GM23338 (cell line): ENCODE results near the gene BARD1. TPM values are rescaled to one million over a fixed set of nuclear protein-coding genes. Genes with fewer than 3 reads are reported as not detected.
"Not testable (repeated sequence)": the region's sequence is repeated elsewhere in the genome, so short reads cannot be mapped to it uniquely, and the experiment has no call there.

Experiments used
- ATAC-seq: fragments of 200-7000 bp; cut with Tn5 transposase; 3 replicates; pipeline ENCODE4 v1.9.1; 2020
- DNase-seq: peaks from one replicate; pipeline ENCODE4 v3.0.0-alpha.2; 2015; ENCODE audit warnings: low spot score
- H2AFZ ChIP-seq: fragments of 200-600 bp; sonication (generic); 2 replicates; pipeline ENCODE4 v1.8.0; 2016; ENCODE audit warnings: antibody characterized with exemption, mild to moderate bottlenecking, moderate library complexity
- H3F3A ChIP-seq: fragments of 200-600 bp; sonication (generic); replicated peaks from 2 replicates; pipeline ENCODE4 v1.8.0; 2017; ENCODE audit warnings: antibody characterized with exemption, mixed run types, low read depth
- H3K27ac ChIP-seq: fragments of 200-600 bp; sonication (generic); 2 replicates; pipeline ENCODE4 v1.6.1; 2016; ENCODE audit warnings: low read depth
- H3K27me3 ChIP-seq: fragments of 200-600 bp; sonication (generic); 2 replicates; pipeline ENCODE4 v1.8.0; 2016; ENCODE audit warnings: mild to moderate bottlenecking, mixed run types, moderate library complexity; ENCODE audit not compliant: insufficient read depth
- H3K36me3 ChIP-seq: fragments of 200-600 bp; sonication (generic); 2 replicates; pipeline ENCODE4 v1.8.0; 2016; ENCODE audit warnings: mild to moderate bottlenecking; ENCODE audit not compliant: insufficient read depth
- H3K4me1 ChIP-seq: fragments of 200-600 bp; sonication (generic); 2 replicates; pipeline ENCODE4 v1.8.0; 2016; ENCODE audit warnings: mild to moderate bottlenecking, moderate library complexity; ENCODE audit not compliant: insufficient read depth
- H3K4me2 ChIP-seq: fragments of 200-600 bp; sonication (generic); 2 replicates; pipeline ENCODE4 v1.7.1; 2017; ENCODE audit warnings: mixed run types
- H3K4me3 ChIP-seq: fragments of 200-600 bp; sonication (generic); 2 replicates; pipeline ENCODE4 v1.6.1; 2016; ENCODE audit warnings: mixed run types
- H3K79me2 ChIP-seq: fragments of 200-600 bp; sonication (generic); replicated peaks from 2 replicates; pipeline ENCODE4 v1.8.0; 2017; ENCODE audit warnings: mild to moderate bottlenecking; ENCODE audit not compliant: insufficient read depth
- H3K9me2 ChIP-seq: fragments of 200-600 bp; sonication (generic); 2 replicates; pipeline ENCODE4 v1.8.0; 2017; ENCODE audit not compliant: insufficient read depth
- H4K20me1 ChIP-seq: fragments of 200-600 bp; sonication (generic); replicated peaks from 2 replicates; pipeline ENCODE4 v1.8.0; 2017; ENCODE audit warnings: mild to moderate bottlenecking; ENCODE audit not compliant: insufficient read depth
- H3K27ac Mint-ChIP-seq: 2 replicates; pipeline ENCODE4 v1.8.0; 2020; ENCODE audit warnings: inconsistent platforms, mild to moderate bottlenecking, moderate library complexity, mixed read lengths
- H3K27me3 Mint-ChIP-seq: 3 replicates; pipeline ENCODE4 v1.8.0; 2022; ENCODE audit warnings: low read depth, mild to moderate bottlenecking, moderate library complexity, mixed read lengths, inconsistent platforms; ENCODE audit not compliant: insufficient read depth, poor library complexity
- H3K36me3 Mint-ChIP-seq: 3 replicates; pipeline ENCODE4 v1.8.0; 2021; ENCODE audit warnings: low read depth, mild to moderate bottlenecking, inconsistent platforms, moderate library complexity, mixed read lengths
- H3K4me1 Mint-ChIP-seq: 3 replicates; pipeline ENCODE4 v1.8.0; 2020; ENCODE audit warnings: mild to moderate bottlenecking, inconsistent platforms, mixed read lengths
- H3K4me3 Mint-ChIP-seq: 3 replicates; pipeline ENCODE4 v1.8.0; 2021; ENCODE audit warnings: moderate library complexity, mild to moderate bottlenecking, inconsistent platforms, mixed read lengths
- H3K9me3 Mint-ChIP-seq: 3 replicates; pipeline ENCODE4 v1.8.0; 2020; ENCODE audit warnings: moderate library complexity, mild to moderate bottlenecking, inconsistent platforms, mixed read lengths
- CREB1 ChIP-seq: fragments of 250-450 bp; sonication (Bioruptor Pico); IDR thresholded peaks from 2 replicates; pipeline ENCODE4 v1.5.0; 2020; ENCODE audit warnings: low read depth, mild to moderate bottlenecking, moderate library complexity
- CTCF ChIP-seq, 2 experiments: fragments of 200-600 bp in 1 of 2; sonication (generic) in 1 of 2; conservative IDR thresholded peaks; 2 replicates each; pipeline versions ENCODE4 v1.5.1 to v1.6.1; 2016 to 2017; ENCODE audit warnings: antibody characterized with exemption in 2 of 2, low read depth in 2 of 2, mild to moderate bottlenecking in 2 of 2, moderate library complexity in 1 of 2
- ETS1 ChIP-seq: IDR thresholded peaks from 2 replicates; pipeline ENCODE4 v1.6.1; 2016; ENCODE audit warnings: antibody characterized with exemption
- EZH2 ChIP-seq: fragments of 200-600 bp; sonication (generic); IDR thresholded peaks from one replicate; pipeline ENCODE4 v1.8.0; 2017; ENCODE audit warnings: antibody characterized with exemption, mild to moderate bottlenecking, low read depth; ENCODE audit not compliant: unreplicated experiment
- EZH2phosphoT487 ChIP-seq: fragments of 200-600 bp; sonication (generic); IDR thresholded peaks from one replicate; pipeline ENCODE4 v1.8.1; 2018; ENCODE audit warnings: antibody characterized with exemption; ENCODE audit not compliant: unreplicated experiment
- JUNB ChIP-seq: IDR thresholded peaks from one replicate; pipeline ENCODE4 v1.6.1; 2016; ENCODE audit warnings: antibody characterized with exemption; ENCODE audit not compliant: unreplicated experiment
- NANOG ChIP-seq: IDR thresholded peaks from 2 replicates; pipeline ENCODE4 v1.6.1; 2016; ENCODE audit warnings: antibody characterized with exemption, borderline replicate concordance
- STAT1 ChIP-seq: IDR thresholded peaks from one replicate; pipeline ENCODE4 v1.6.1; 2016; ENCODE audit warnings: antibody characterized with exemption; ENCODE audit not compliant: unreplicated experiment
- ZNF331 ChIP-seq: fragments of 250-450 bp; sonication (Bioruptor Pico); IDR thresholded peaks from 2 replicates; pipeline ENCODE4 v1.5.0; 2020; ENCODE audit warnings: low read depth, mild to moderate bottlenecking, moderate library complexity
- ZNF462 ChIP-seq: fragments of 250-450 bp; sonication (Bioruptor Pico); IDR thresholded peaks from 2 replicates; pipeline ENCODE4 v1.5.0; 2020; ENCODE audit warnings: mild to moderate bottlenecking, moderate library complexity
- polyA plus RNA-seq: library from polyadenylated mRNA; unstranded; fragments of >200 nt; fragmentation: Nextera tagmentation; extraction: Ambion mirVana; gene quantifications from 2 replicates; pipeline ENCODE4 v1.2.1, GENCODE V29; 2016
- total RNA-seq: library from RNA; depleted of rRNA; stranded (reverse); fragments of >200 nt; shearing (Covaris generic); gene quantifications from 2 replicates; pipeline ENCODE4 v1.2.3, GENCODE V29; 2014

Gene BARD1
- total and polyA plus RNA-seq, 2 experiments from 2014 or later, result 33.9 to 61.0 TPM

- H3K27ac Mint-ChIP-seq, H3K4me1 Mint-ChIP-seq, H3K4me1 ChIP-seq, H3F3A ChIP-seq, H3K27me3 ChIP-seq, H2AFZ ChIP-seq, ATAC-seq, H3K4me3 ChIP-seq, H3K9me2 ChIP-seq, H3K27ac ChIP-seq, H3K36me3 ChIP-seq, H4K20me1 ChIP-seq, H3K4me3 Mint-ChIP-seq, H3K4me2 ChIP-seq, H3K27me3 Mint-ChIP-seq, H3K79me2 ChIP-seq, DNase-seq: not testable (repeated sequence)
- Mint-ChIP-seq H3K36me3 (peaks cover 44% of the 10 kb centered on the region), H3K9me3 (peaks cover 18% of the 10 kb centered on the region)
These were observed 91.6 kb downstream of the BARD1 start for GRCh38 chr2:214717837-214718236.

GRCh38 chr2:214716811-214717560 is 92.5 kb downstream of the BARD1 start:
- Mint-ChIP-seq H3K27me3 (peaks cover 8% of the 10 kb centered on the region), H3K9me3 (peaks cover 17% of the 10 kb centered on the region), H3K27ac (no peak overlapping the region), H3K4me3 (no peak overlapping the region), H3K36me3 (peaks cover 41% of the 10 kb centered on the region), H3K4me1 (no peaks in the 10 kb centered on the region; the same call in 2 of the 3 replicates)
- Histone ChIP-seq H3K4me2 (no peak overlapping the region), H3K9me2 (no peaks in the 10 kb centered on the region), H4K20me1 (no peaks in the 10 kb centered on the region), H3K27ac (no peak overlapping the region), H3K4me1 (no peaks in the 10 kb centered on the region), H3K79me2 (no peaks in the 10 kb centered on the region), H3K27me3 (no peaks in the 10 kb centered on the region), H3K4me3 (no peak overlapping the region), H2AFZ (no peak overlapping the region), H3F3A (no peaks in the 10 kb centered on the region), H3K36me3 (no peaks in the 10 kb centered on the region)
- DNase-seq (no peak), ATAC-seq (no peak; the same call in 2 of the 3 replicates)
- TF ChIP-seq STAT1 (no peak), JUNB (no peak), NANOG (no peak), ZNF462 (CRISPR knock-in tag) (no peak), EZH2phosphoT487 (no peak), CREB1 (no peak), ETS1 (no peak), ZNF331 (CRISPR knock-in tag) (no peak), CTCF (conservative IDR thresholded peaks at IDR 0.05; ENCODE audit: low read depth in 2 of 2) (no peak), EZH2 (no peak)
